CD4-positive, alpha-beta T cell treated with Interleukin-1 beta for 1 hour (primary cell): ENCODE results near the gene CNGA2.

Source experiments
- DNase-seq, 2 donors: peaks; one replicate each; pipeline ENCODE4 v3.0.0-alpha.2; 2020 to 2022

The CNGA2 gene

DNA sequence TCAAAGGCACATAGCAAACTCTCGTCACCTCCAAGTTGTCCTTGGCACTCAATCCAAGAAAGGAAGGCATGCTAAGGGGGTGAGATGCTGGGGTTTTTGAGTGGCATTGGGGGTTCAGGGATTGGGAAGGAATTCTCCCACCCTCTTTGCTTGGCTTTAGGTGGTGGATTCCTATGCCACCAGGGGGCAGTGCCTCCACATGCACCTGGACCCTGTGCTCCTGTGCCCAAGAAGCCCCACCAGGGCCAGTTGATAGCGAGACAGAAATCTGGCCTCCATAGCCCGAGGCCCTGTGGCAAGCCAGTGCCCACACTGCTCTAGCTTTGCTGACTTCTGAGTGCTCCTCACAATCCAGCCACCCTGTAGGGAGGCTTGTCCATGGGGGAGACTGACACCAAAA is 20.7 kb upstream of the CNGA2 start:
- no peak for DNase-seq

- DNase-seq, result no peak
Measured at GRCh38 chrX:151714362-151714761, 20.2 kb upstream of the CNGA2 start.

DNA sequence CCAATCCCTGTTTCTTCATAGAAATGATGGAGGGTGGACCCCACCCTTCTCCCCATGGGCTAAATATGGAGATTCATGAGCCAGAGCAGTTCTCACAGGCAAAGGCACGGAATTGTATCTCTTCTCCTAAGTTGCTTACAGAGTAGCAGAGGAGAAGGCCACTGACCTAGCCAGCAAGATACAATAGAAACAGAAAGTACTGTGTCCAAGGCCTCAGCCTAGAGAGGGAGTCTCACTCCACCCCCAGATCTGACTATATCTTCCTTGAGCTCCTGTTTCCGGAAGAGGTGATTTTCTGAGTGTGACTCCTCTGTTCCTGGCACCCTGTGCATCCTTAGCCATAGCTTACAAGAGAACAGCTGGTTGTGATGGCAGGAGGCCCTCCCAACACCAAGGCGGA is 18.8 kb upstream of the CNGA2 start, which contains the start of gene FATE1:
Gene FATE1 (plus strand): TSS at position 284 of the 400 bp plus-strand sequence. CDS start 85 bp downstream, at position 369.
- no peak for DNase-seq

DNA sequence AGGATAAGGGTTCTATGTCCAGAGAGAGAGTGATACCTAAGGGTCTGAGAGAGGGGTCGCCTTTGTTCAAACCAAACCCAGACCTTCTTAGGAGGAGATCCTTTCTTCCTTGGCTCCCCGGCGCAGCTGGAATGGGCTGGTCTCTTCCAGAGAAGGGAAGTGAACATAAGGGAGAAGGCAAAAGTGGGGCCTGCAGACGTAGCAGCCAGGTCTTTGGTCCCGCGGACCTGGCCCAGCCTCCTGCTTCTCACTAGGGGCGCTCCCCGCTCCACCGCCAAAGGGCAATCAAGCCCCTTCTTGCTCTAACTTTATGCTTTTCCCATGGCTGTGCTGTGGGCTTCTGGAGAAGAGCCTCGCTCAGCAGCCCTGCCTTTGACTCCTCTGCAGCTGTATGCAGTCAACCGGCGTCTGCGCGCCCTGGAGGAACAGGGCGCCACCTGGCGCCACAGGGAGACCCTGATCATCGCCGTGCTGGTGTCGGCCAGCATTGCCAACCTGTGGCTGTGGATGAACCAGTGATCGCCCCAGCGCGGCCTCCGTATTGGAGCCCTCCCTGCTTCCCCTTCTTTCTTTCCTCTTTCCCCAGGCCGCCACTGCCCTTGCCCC is 12.2 kb upstream of the CNGA2 start:
- DNase-seq, result no peak

- no peak for DNase-seq
Measured at GRCh38 chrX:151723156-151723760, 11.3 kb upstream of the CNGA2 start.

GRCh38 chrX:151724563-151725337 is 9.8 kb upstream of the CNGA2 start:
- no peak for DNase-seq

DNA sequence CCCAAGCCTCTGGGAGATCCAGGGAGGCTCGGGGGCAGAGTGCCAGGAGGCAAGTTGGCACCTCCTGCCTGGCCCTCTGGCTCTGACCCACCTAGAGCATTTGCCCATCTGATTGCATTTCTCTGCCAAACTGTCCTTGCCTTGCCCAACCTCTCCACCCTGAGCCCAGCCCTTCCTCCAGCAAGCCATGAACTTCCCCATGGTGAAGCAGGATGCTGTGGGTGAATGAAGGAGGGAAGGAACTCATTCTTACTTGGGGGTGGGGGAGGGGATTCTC is 9.3 kb upstream of the CNGA2 start:
- no peak for DNase-seq

- no peak for DNase-seq
Measured at GRCh38 chrX:151726751-151727150, 7.8 kb upstream of the CNGA2 start.

DNA sequence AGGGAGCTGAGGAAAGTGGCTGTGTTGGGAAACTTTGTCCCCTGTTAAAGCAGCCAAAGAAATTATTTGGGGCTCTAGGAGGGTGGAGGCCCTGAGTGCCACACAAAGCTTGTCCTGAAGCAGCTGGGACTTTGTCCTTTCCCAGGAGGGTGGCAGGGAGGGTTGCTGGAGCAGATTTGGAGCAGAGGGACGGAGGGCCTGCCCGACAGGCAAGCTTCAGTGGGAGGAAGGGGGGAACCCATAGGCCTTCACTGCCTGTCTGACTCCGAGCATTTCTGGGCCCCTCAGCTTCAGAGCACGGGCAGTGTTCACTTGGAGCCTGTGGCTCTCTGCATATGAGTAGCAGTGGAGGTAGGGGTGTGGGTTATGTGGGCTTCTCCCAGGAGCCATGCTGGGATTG is 7.2 kb upstream of the CNGA2 start:
- DNase-seq, result no peak

DNA sequence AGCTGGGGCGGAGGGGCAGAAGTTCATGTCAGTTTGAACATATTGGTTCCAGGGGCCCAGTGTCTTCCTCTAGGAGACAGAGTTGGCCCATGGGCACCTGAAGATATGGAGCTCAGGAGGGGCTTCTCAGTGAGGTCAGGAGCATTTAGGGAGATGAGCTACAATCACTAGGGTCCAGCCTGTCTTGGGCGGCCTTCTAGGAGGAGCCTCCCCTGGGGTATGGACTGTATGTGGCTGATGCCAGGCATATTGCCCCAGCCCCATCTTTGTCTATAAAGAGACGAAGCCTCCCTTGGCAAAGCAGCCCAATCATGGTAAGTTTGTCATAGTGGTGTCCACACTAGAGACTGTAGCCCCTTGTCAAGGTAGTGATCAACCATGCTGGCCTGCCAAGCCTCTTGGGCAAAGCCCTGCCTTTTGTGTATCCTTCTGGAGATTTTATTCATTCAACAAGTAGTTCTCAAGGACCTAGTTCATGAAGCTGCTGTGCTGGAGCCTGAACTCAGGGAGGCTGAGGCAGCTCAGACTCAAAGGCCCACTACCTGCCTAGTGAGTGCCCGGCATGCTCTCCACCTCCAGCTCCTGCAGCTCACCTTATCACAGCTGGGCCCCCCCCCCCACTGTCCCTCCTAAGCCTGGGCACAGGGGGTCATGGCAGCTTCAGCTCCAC is 5.4 kb upstream of the CNGA2 start:
- no peak for DNase-seq

DNA sequence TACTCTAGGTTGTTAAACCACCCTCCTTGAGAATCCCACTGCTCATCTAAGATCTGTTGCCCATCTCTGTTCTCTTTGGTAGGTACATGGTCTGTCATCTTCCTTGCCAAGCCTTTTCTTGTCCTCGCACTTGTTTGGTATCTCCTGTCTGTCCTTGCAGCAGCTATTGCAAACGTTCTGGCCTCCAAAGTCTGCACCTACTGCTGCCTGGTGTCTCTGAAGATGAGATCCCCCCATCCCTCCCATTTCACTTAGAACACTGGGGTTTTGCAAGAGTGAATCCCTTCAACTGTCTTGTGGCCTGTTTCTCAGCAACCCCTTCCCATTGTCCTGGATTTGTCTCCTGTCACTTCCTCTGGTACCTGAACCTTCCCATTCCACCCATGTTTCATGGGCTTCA is 673 bp downstream of the CNGA2 start:
- DNase-seq, result no peak

- no peak for DNase-seq
Measured at GRCh38 chrX:151736685-151737084, 2.1 kb downstream of the CNGA2 start.

DNA sequence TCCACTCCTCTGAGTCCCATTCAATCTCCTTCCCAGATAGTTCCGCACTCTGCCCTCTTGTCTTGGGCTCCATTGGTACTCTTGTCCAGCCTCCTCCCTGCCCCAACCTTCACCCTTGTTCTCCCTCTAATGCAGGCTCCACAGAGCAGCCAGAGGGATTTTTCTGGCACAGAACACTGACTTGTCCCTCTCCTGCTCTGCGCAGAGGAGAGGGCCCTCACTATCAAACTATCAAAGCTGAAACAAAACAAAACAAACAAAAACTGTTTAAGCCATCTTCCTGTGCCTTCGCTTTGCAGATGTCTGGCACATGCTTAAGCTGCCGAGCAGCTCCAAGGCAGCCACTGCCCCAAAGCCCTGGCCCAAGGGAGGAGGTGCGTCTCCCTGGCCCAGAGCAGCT is 2.9 kb downstream of the CNGA2 start:
- no peak for DNase-seq

- no peak for DNase-seq
Measured at GRCh38 chrX:151738751-151739150, 4.2 kb downstream of the CNGA2 start.

GRCh38 chrX:151741606-151742005 is 7.1 kb downstream of the CNGA2 start:
- DNase-seq, result no peak

DNA sequence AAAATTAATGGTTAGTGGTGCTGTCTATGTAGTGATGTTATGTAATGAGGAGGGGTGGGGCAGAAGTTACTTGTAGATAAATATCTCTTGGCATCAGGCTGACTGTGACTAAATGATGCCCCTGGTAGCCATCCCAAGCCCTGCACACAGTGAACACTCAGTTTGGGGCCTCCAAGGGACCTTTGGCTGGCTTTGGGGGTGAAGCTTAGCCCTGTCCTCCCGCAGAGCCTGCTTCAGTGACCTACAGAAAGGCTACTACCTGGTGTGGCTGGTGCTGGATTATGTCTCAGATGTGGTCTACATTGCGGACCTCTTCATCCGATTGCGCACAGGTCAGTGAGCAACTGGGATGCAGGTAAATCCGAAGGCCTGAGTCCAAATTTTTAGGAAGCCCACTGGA is 7.8 kb downstream of the CNGA2 start:
- DNase-seq, result no peak

DNA sequence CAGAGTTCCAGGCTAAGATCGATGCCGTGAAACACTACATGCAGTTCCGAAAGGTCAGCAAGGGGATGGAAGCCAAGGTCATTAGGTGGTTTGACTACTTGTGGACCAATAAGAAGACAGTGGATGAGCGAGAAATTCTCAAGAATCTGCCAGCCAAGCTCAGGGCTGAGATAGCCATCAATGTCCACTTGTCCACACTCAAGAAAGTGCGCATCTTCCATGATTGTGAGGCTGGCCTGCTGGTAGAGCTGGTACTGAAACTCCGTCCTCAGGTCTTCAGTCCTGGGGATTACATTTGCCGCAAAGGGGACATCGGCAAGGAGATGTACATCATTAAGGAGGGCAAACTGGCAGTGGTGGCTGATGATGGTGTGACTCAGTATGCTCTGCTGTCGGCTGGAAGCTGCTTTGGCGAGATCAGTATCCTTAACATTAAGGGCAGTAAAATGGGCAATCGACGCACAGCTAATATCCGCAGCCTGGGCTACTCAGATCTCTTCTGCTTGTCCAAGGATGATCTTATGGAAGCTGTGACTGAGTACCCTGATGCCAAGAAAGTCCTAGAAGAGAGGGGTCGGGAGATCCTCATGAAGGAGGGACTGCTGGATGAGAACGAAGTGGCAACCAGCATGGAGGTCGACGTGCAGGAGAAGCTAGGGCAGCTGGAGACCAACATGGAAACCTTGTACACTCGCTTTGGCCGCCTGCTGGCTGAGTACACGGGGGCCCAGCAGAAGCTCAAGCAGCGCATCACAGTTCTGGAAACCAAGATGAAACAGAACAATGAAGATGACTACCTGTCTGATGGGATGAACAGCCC is 9.3 kb downstream of the CNGA2 start:
- no peak for DNase-seq

DNA sequence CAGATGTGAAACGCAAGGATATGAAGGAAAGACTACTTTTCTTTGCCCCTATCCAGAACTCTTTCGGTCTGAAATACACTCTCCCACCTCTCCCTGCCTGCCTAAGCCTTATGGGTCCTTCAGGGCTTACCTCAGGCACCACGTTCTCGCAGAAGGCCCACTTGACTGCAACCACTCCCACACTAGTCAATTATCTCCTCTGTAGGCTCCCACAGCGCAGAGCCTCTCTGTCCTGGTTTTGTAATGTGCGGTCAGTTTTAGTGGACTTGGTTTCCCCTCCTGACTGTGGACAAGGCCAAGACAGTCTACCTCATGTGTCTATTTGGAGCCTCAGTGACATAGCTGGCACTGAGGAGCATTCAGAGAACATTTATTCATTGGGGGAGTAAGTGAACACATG is 11.1 kb downstream of the CNGA2 start:
- DNase-seq, result no peak

- DNase-seq, result no peak
Measured at GRCh38 chrX:151746502-151746901, 12.0 kb downstream of the CNGA2 start.

- DNase-seq, result no peak
Measured at GRCh38 chrX:151750511-151750910, 16.0 kb downstream of the CNGA2 start.

- DNase-seq, result no peak
Measured at GRCh38 chrX:151752847-151753246, 18.3 kb downstream of the CNGA2 start.

- no peak for DNase-seq
Measured at GRCh38 chrX:151753313-151754046, 18.9 kb downstream of the CNGA2 start.
